Measurements from ENCODE around the gene NT5DC3.

DNA sequence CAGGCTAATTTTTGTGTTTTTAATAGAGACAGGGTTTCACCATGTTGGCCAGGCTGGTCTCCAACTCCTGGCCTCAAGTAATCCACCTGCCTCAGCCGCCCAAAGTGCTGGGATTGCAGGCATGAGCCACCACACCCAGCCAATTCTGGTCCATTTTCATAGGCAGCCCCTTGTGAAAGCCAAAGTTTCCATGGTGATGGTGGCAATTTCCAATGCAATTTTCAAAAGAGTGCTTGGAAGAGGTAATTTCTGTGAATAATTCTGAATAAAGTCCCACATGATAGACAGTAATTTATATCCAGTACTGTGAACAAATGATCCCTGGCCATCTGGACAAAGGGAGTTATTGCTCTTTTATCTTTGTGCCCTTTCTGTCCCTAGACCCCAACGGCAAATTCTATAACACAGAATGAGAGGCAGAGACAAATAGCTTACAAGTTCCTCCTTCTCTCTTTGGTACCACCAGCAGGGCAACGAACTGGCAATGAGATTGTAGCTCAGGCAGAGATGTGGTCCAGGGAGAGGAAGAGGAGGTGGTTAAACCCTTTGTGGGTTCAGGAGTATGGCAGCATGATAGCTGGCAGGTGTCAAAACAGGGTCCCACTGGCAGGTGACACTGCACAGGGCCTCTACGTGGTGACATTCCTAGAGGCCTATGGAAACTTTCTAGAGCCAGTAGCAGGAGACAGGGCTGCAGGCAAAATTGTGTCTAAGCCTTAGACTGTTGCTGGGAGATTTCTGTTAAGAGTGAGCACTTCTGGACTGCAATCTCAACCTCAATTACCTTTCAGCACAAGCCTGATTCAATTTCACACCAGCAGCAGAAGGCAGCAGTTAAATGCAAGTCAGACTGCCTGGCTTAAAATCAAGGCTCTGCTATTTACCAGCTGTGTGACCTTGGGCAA is 46.5 kb downstream of the NT5DC3 start:
- no peak for TF ChIP-seq BACH2 (CRISPR knock-in tag; IDR thresholded peaks at IDR 0.05; ENCODE audit: borderline replicate concordance)
- no peak for TF ChIP-seq RARB (CRISPR knock-in tag; IDR thresholded peaks at IDR 0.05)
- no peak for TF ChIP-seq ZC3H10 (CRISPR knock-in tag; IDR thresholded peaks at IDR 0.05)
- no peak for TF ChIP-seq ARNTL (CRISPR knock-in tag; IDR thresholded peaks at IDR 0.05; ENCODE audit: borderline replicate concordance, low read depth)
- TF ChIP-seq ZNF565 (CRISPR knock-in tag; conservative IDR thresholded peaks at IDR 0.05; ENCODE audit: low read depth) = no peak
- TF ChIP-seq, protein P1, sequence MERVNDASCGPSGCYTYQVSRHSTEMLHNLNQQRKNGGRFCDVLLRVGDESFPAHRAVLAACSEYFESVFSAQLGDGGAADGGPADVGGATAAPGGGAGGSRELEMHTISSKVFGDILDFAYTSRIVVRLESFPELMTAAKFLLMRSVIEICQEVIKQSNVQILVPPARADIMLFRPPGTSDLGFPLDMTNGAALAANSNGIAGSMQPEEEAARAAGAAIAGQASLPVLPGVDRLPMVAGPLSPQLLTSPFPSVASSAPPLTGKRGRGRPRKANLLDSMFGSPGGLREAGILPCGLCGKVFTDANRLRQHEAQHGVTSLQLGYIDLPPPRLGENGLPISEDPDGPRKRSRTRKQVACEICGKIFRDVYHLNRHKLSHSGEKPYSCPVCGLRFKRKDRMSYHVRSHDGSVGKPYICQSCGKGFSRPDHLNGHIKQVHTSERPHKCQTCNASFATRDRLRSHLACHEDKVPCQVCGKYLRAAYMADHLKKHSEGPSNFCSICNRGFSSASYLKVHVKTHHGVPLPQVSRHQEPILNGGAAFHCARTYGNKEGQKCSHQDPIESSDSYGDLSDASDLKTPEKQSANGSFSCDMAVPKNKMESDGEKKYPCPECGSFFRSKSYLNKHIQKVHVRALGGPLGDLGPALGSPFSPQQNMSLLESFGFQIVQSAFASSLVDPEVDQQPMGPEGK (CRISPR knock-in tag; IDR thresholded peaks at IDR 0.05; ENCODE audit: borderline replicate concordance) = no peak

Measured in SK-N-SH treated with all-trans-retinoic acid at 6 μM for 48 hours (cell line).